HG02973 (cell line): ENCODE measurements around the gene KDM2B.

Source experiments
- ATAC-seq: cut with Tn5 transposase; IDR thresholded peaks from one replicate; pipeline ENCODE4 v1.9.1; 2021; ENCODE audit warnings: moderate library complexity; ENCODE audit not compliant: unreplicated experiment

Gene KDM2B

DNA sequence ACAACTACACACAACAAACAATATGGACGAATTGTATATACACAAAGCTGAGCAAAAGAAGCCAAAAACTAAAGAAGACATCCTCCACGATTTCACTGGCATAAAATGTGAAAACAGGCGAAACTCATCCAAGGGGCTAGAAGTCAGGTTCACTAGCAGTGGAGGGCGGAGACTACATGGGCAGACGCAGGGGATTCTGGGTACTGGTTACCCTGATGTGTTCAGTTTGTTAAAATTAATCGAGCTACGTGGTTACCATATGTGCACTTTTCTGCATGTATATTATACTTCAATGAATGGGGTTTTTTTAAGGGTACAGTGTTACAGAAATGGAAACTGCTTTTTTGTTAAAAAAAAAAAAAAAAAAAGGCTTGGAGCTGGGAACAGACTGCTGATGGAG lies 12.3 kb downstream of the KDM2B start:
- ATAC-seq: no peak

DNA sequence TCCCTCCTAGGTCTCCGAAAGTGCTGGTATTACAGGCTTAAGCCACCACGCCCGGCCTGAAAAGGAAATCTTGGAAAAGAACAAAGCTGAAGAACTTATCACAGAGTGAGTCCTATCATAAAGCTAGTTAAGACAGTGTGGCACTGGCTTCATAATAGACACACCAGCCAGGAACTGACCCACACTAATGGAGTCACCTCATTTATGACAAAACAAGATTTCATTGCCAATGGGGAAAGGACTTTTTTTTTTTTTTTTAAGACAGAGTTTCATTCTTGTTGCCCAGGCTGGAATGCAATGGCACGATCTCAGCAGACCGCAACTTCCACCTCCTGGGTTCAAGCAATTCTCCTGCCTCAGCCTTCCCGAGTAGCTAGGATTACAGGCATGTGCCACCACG lies 15.7 kb downstream of the KDM2B start:
- no peak for ATAC-seq

DNA sequence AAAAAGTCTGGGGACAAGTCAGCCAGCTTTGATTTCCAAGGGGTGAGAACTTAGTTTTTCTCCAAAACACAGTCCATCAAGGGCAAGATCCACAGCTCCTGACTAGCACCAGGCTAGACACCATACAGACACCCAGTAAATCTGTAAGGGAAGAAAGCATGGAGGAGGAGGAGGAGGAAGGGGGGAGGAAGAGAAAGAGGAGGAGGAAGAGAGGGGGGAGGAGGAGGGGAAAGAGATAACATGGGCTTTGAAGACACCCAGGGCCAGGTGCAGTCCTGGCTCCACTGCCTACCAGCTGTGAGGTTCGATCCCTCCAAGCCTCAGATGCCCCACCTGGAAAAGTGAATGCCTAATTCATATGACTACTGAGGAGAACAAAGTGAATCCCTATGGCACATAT lies 18.3 kb downstream of the KDM2B start:
- no peak for ATAC-seq

DNA sequence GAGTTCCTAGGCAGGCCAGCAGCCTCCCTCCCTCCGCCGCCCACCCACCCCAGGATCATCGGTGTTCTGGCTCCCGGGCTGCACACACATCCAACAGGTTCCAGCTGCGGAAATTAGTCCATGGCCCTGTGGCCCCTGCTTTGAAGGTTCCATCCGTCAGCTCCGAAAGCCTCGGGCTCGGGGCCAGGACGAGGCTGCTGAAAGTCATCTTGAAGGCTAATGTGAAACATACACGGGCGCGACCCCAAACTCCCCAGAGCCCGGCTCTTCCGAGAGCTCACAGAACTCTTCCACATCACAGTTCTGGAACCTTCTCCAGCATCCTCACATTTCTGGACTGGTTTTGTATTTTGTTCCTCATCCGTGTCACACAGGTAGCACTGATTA lies 19.8 kb downstream of the KDM2B start:
- no peak for ATAC-seq

DNA sequence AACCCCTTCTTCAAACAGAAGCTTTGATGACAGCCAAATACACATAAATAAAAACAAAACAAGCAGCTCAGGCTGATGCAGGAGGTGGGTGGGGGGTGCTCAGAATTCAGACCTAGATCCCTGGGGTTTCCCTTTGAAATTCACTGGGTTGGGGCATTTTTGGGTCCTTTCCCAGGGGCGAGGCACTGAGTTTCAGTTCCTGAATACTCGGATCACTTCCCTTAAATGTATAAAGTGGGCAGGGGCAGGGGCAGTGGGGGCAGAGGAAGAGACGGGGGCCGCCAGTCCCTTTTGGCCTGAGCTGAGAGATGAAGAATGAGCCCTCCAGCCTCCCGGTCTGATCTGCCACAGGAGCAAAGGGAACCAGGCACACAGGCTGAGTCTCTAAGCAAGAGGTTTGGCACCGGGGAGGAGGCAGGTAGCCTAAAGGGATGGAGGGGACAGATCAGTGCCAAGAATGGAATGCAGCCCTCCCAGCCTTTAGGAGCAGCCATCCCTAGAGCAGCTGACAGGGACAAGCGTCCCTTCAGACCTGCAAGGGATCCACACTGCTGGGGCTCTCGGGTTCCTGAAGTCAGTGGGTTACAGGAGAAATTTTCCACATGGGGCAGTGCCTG lies 20.3 kb downstream of the KDM2B start:
- no peak for ATAC-seq

DNA sequence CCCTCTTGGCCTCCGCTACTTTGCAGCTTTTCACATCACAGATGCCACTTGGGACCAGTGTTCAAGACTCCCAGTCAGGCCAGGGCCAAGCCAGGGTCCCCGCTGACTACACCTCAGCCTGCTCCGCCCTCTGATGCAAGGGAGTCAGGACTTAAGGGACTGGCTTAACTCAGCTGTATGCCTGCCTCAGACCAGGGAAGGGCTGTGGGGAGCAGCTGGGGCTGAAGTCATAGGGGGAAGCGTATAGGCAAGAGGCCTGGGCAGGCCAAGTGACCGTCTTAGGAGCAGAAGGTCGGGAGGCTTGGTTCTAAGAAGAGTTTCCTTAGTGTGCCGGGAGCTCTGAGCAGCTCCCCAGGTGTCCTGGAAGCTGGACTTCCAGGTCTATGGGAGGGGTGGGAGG lies 21.9 kb downstream of the KDM2B start:
- no peak for ATAC-seq

DNA sequence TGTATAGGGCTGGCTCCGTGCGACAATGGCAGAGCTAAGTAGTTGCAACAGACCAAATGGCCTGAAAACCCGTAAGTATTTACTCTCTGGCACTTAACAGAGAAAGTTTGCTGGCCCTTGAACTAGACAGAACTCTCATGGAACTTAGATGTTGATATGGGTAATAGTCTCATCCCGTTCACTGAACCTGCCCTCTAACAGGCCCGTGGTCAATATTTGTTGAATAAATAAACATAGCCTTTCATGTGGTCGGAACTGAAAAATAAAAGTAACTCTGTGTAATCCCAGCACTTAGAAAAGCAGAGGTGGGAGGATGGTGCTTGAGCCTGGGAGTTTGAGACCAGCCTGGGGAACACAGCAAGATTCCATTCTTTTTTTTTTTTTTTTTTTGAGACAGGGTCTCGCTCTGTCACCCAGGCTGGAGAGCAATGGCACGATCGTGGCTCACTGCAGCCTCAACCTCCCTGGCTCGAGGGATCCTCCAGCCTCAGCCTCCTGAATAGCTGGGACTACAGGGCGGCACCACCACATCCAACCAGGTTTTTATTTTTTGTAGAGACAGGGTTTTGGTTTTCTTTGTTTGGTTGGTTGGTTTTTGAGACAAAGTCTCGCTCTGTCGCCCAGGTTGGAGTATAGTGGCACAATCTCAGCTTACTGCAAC lies 29.7 kb downstream of the KDM2B start:
- no peak for ATAC-seq

DNA sequence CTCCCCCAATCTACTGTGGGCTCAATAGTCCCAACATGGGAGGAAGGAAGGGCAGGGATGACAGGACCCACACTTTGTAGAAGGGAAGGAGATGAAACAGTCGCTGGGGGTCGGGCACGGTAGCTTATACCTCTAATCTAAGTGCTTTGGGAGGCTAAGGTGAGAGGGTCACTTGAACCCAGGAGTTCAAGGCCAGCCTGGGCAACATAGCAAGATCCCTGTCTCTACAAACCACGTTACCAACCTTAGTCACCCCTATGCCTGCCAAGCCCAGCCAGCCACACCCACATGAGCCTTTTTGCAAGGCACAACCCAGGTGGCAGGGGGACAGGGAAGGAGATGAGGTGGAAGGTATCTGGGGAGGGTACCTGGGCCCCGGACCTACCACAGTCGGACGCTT lies 31.7 kb downstream of the KDM2B start:
- no peak for ATAC-seq

DNA sequence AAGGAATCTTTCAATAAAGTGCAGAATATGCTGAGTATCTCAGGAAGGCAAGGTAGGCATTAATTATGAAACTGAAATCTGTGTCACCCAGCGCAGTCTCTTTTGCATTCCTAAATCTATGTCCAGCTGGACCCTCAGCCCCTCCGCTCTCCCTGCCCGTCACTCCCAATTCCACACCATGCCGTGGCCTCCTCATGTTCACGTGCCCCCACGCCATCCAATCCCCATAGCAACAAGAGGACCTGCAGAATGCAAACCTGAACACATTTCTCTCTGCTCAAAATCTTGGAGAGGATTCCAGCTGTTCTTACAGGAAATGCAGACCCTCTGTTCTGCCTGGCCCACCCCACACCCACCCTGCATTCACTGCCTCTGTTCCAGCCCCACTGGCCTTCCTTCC lies 35.3 kb downstream of the KDM2B start:
- no peak for ATAC-seq

DNA sequence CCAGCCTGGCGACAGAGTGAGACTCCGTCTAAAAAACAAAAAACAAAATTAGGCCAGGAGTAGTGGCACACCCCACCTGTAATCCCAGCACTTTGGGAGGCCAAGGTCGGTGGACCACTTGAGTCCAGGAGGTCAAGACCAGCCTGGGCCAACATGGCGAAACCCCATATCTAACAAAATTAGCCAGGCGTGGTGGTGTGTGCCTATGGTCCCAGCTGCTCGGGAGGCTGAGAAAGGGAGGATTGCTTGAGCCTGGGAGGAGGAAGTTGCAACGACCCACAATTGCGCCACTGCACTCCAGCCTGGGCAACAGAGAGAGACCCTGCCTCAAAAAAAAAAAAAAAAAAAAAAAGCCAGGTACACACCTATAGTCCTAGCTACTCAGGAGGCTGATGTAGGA lies 37.0 kb downstream of the KDM2B start:
- ATAC-seq: no peak

DNA sequence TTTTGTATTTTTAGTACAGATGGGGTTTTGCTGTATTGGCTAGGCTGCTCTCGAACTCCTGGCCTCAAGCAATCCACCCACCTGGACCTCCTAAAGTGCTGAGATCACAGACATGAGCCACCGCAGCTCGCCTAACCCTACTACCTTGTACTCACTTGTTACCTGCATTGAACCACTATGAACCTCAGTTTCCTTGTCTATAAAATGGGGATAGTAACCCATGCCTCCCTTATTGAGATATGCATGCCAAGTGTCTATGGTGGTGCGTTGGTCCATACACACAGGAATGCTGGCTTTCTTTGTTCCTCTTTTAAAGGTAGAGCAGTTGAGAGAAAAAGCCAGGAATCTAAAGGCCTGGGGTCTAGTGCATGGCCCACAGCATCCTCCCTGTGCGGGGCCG lies 40.9 kb downstream of the KDM2B start:
- no peak for ATAC-seq

DNA sequence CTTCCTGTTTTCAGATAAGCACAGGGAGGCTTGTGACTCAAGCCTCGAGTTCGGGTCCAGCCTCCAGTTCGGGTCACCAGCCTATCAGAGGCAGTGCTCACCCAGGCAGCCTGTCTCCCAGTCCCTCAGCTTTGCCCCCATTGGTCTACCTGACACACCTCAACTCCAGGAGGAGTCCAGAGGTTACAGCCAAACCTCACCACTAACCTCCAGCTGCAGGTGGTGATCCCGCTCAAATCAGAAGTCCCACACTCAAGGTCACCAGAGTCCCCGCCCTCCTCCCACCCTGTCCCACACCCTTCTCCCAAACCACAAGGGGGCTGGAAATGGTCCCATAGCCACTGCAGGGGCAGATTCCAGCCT lies 42.1 kb downstream of the KDM2B start:
- no peak for ATAC-seq

DNA sequence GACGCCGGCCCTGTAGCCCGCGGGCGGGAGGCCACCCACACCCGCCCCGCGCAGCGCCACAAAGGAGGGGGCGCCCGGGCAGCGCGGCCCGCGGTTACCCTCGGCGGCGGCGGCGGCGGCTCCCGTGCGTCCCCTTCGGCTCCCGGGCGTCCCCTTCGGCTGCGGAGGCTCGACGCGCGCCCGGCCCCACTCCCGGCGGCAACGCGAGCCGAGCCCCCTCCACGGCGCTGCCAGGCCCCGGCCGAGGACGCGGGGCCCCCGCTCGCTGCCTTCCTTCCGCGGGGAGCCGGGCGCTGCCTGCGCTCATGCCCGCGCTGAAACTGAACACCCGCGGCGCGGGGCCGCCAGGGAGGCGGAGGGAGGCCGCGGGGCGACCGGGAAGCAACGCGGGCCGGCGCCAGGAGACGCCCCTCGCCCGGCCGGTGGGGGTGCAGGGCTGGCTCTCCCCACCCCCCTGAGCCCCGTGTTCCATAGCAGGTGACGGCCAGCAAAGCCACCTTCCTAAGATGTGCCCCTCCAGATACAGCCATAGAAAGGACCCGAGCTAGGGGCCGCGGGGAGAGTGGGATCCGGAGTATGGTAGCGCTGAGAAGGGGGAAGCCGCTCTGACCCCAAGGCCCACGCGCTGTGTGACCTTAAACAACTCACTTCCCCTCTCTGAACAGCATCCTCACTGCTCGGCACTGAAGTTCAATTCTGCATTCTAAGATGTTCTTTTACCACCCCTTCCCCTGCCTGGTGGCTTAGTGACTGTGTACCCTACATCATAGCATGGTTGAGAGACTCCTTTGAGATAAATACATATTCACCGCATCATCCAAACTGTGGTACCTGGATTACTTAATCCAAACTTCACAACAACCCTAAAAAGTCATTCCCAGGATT lies 42.8 kb downstream of the KDM2B start:
- ATAC-seq: no peak

DNA sequence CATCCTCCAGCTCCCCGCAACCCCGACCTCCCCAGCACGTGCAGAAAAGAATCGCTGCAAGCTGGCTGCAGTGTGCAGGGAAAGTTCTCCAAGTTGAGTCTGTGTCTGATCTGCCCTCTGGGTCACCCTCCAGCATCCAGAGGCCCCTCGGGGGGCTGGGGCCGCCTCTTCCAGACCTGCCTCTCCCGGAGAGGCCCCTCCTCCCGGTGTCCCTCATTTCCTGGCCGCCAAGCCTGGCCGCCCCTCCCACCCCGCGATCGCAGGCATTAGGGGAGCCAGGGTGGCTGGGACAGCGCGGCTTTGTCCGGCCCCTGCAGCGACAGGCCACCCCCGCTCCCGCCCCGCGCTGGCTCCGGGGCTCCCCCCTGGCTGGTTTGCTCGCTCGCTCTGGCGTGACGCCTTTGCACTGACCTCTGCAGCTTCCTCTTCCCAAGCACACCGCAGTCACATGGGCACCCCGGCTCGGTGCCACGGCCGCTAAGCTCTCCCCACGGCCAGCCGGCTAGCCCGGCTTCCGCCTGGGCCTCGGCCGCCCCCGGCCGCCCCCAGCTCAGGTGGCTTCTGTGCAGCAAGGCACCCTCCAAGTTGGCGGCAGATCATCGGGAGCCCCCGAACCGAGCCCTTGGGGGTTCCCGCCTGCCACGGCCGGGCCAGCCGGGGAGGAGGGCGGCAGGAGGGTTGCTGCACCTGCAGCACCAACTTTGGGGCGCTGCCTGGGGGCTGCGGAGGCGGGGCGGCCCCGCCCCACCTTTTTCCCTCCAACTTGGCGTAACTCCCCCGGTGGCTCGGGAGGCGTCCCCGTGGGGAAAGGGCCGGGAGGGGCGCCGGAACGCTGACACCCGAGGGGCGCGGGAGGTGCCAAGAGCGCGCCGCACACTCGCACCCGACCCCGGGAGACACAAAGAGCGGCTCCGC lies 43.7 kb downstream of the KDM2B start:
- peak; percentile 54 for ATAC-seq

DNA sequence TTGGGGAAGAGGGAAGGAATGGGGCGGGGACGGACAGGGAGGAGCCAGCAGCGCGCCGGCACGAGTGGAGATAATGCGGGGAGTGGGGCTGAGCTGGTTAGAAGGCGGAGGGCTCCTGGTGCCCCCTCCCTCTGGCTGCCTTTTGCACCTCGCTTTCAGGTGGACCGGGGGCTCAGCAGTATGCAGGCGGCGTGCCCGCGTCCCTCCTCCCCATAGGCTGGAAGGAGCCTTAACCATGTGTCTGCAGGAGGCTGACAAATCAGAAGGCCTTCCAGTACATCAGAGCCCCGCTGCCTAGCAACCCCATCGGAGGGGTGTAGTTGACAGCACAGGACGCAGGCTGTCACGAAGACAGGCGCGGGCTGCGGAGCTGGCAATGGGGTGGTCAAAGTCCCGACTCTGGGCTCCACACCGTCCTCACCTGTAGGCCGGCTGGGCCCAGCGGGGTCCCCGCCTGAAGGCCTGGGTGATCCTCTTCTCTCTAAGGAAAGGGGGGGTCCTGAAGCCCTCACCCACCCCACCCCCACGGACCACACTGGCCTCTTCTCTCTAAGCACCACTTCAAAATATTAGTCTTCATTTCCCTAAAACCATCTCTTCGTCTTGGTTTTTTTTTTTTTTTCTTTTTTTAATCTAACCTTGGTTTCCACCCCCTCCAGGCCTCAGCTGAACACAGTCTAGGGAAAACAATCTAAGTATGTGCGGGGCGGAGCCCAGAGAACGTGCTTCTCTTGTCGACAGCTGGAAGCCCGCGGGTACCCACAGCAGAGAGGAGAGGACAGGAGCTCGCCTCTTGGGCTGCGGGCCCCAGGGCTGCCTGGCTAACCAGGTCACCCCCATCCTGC lies 44.5 kb downstream of the KDM2B start:
- ATAC-seq: peak; percentile 48

DNA sequence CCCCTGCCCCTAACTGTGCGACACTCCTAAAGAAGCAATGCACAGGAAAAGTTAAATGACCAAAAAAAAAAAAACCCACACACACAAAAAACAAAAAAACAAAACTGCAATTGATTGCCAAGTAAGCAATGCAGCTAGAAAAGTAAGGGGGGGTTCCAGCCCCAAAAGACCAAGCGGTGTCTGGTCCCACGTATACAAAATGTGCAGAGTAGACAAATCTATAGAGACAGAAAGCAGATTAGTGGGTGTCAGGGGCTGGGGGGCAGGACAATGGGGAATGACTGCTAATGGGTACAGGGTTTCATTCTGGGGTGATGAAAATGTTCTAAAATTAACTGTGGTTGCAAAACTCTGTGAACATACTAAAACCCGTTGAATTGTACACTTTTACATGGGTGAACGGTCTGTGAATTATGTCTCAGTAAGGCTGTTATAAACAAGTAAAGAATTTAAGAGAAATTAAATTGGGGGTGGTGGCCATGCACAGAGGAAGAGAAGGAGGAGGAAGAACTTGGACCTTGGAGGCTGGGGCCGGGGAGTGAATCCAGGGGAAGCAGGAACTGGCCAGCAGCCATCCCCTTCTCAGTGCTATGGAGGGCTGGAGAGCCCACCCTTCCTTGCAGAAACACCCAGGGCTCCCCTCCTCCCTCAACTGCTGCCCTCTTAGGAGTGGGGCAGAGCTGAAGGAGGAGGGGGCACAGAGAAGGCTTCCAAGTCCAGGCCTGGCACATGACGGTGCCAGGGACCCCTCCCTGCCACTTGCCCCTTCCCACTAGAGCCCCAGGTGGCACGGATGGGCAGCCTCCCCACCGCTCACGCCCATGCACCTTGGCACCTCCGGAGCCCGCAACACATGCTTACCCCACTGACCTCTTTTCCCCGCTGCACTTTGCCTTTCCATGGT lies 45.4 kb downstream of the KDM2B start:
- no peak for ATAC-seq

DNA sequence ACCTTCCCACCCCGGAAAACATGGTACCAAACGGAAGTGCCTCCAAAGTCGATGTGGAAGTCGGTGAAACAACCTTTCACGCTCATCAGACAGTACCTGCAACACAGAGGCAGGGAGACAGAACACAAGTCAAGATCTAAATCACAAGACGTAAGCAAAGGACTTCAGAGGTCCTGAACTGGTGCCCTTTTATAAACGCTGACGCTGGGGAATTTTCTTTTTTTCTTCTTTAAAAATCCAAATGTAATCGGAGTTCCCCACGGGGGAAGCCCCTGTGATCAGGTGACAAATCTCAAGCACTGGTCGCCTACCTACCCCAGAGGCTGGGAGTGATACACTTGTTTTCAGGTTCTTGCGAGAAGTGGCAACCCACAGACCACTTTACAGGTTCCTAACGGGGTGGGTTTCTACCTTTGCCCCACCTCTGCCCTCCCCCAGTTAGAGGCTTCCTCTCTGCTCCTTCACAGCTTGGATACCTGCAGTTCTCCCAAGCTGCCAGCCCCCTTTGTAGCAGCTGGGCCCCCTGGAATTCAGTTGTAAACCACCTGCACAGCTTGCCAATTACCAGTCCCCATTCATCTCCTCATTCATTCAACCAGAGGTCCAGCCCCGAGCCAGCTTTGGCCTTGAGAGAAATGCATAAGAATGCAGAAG lies 46.2 kb downstream of the KDM2B start:
- no peak for ATAC-seq

DNA sequence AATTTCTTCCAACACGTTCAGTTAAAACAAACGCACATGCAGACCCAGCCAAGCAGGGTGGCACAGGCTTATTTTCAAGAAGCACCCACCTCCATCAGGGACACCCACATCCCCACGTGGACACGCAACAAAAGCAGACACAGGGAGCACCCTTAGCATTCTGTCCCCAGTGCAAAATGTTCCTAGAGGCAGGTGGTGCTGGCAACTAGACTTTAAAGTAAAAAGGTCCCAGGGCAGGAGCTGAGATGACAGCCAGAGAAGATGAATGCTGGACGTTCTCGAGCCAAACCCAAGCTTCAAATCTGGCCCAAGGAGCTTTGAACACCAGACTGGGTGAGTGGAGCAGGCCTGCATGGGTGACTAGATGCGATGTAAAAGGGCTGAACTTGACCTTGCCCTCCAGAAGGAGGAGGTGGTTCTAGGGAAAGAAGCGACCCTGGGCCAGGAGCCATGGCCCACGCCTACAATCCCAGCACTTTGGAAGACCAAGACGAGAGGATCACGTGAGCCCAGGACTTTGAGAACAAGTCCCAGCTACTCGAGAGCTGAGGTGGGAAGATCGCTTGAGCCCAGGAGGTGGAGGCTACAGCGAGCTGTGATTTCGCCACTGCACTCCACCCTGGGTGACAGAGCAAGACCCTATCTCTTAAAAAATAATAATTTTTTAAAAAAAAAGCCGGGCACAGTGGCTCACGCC lies 47.3 kb downstream of the KDM2B start:
- no peak for ATAC-seq
